Breast epithelium (tissue), 3 donors: ENCODE measurements around the gene KIF15.

Source experiments
- POLR2A ChIP-seq: fragments of 450-650 bp; IDR thresholded peaks from one replicate; pipeline ENCODE4 v1.6.1; 2016; ENCODE audit warnings: antibody characterized with exemption, mild to moderate bottlenecking, moderate library complexity
- TF ChIP-seq, protein P1 (sequence below), 3 donors: fragments of 450-650 bp; IDR thresholded peaks; one replicate each; pipeline ENCODE4 v1.5.1; 2016 to 2017; ENCODE audit warnings: antibody characterized with exemption in 3 of 3, mild to moderate bottlenecking in 3 of 3, moderate library complexity in 3 of 3

DNA sequence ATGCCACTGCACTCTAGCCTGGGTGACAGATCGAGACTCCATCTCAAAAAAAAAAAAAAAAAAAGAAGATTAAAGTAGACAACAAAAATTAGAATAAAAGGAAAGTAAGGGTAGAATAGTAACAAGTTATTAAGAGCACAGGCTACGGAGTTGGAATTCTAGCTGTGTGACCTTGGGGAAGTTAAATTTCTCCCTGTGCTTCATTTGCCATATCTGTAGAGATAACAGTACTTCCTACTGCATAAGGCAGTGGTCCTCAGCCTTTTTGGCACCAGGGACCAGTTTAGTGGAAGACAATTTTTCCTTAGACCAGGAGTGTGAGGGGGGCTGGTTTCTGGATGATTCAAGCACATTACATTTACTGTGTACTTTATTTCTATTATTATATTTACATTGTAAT lies 71.4 kb downstream of the KIF15 start:
- TF ChIP-seq POLR2A: no peak
- TF ChIP-seq, protein P1, sequence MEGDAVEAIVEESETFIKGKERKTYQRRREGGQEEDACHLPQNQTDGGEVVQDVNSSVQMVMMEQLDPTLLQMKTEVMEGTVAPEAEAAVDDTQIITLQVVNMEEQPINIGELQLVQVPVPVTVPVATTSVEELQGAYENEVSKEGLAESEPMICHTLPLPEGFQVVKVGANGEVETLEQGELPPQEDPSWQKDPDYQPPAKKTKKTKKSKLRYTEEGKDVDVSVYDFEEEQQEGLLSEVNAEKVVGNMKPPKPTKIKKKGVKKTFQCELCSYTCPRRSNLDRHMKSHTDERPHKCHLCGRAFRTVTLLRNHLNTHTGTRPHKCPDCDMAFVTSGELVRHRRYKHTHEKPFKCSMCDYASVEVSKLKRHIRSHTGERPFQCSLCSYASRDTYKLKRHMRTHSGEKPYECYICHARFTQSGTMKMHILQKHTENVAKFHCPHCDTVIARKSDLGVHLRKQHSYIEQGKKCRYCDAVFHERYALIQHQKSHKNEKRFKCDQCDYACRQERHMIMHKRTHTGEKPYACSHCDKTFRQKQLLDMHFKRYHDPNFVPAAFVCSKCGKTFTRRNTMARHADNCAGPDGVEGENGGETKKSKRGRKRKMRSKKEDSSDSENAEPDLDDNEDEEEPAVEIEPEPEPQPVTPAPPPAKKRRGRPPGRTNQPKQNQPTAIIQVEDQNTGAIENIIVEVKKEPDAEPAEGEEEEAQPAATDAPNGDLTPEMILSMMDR (IDR thresholded peaks at IDR 0.05): no peak
